GM19467 (cell line): ENCODE data around the gene TADA1.
"Not testable (repeated sequence)": the region's sequence is repeated elsewhere in the genome, so short reads cannot be mapped to it uniquely, and the experiment has no call there.

Experiments used
- ATAC-seq: cut with Tn5 transposase; IDR thresholded peaks from one replicate; pipeline ENCODE4 v1.9.1; 2021; ENCODE audit warnings: mild to moderate bottlenecking, moderate library complexity; ENCODE audit not compliant: unreplicated experiment

The TADA1 gene

DNA sequence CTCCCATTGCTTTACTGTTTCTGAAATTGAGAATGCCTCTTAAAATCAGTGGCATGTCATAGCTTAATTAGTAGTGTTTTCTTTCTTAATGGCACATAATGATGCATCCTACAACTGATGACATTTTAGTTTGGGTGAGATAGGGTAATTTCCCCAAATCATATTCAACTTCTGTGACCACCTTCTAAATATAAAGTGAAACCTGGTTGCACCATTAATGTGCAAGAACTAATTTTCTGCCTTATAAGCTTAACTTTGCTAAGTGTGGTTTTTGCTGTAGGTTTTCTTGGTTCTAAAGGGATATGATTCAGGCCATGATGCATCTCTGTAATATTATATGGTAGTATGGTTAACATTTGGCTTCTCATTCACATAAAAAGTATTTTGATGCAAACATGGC, 27.9 kb downstream of the TADA1 start:
- ATAC-seq, result no peak

DNA sequence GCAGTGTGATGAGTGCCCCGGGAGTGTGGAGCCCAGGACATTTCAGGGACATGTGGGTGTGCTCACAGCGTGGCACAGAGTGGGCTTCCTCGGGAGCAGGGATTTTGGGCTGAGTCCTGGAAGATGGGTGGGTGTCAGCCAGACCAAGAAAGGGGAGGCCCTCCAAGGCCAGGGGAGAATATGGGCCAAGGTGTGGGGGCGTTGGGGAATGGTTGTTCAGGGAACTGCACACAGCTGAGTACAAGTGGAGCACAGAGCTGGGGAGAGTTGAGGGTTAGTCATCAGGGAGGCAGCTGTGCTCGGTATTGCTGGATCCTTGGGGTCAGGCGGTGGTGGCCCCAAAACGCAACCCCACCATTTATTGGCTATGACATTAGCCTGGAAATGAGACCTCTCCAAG, 31.3 kb downstream of the TADA1 start:
- ATAC-seq, result no peak

- no peak for ATAC-seq
These were observed 32.1 kb downstream of the TADA1 start for GRCh38 chr1:166843769-166844596.

- ATAC-seq, result no peak
These were observed 32.7 kb downstream of the TADA1 start for GRCh38 chr1:166843322-166843721.

DNA sequence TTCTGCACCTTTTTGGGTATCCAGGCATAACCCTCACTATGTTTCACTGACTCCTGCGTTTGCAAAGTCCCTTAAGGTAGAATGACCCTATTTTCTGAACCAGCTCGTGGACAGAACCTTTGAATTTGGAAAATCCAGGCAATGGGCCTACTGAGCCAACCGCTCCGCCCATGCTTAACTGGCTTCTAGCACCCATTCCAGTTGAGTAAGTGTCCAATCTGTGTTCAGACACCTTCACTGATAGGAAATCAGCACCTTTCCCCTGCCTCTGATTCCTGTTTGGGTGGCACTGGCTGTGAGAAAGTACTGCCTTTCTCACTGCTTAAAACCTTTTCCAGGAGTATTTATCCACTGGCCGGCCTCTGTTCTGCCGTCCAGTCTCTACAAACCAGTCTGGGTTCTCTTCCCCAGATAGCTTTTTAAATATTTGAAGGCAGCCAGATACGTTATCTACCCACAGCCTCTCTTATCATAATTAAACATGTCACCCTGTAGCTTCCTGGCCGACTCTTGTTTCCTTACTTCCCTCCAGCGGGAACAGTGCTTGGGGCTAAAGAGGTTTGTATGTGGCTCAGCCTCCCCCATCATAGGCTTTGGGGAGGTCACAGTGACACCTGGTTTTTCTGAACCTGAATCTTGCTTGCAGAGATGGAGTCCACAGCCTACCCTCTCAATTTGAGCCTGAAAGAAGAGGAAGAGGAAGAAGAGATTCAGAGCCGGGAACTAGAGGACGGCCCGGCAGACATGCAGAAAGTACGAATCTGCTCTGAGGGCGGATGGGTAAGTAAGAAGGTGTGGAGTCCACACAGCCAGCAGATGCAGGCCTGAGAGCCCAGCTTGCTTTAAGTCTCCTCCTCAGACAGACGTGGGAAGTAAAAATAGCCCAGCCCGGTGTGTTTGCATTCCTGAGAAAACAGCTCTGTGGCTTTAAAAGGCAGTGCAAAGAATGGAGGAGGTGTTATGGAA, 35.5 kb downstream of the TADA1 start:
- no peak for ATAC-seq

- peak; percentile 34 for ATAC-seq
These were observed 36.3 kb downstream of the TADA1 start for GRCh38 chr1:166839600-166840308.

DNA sequence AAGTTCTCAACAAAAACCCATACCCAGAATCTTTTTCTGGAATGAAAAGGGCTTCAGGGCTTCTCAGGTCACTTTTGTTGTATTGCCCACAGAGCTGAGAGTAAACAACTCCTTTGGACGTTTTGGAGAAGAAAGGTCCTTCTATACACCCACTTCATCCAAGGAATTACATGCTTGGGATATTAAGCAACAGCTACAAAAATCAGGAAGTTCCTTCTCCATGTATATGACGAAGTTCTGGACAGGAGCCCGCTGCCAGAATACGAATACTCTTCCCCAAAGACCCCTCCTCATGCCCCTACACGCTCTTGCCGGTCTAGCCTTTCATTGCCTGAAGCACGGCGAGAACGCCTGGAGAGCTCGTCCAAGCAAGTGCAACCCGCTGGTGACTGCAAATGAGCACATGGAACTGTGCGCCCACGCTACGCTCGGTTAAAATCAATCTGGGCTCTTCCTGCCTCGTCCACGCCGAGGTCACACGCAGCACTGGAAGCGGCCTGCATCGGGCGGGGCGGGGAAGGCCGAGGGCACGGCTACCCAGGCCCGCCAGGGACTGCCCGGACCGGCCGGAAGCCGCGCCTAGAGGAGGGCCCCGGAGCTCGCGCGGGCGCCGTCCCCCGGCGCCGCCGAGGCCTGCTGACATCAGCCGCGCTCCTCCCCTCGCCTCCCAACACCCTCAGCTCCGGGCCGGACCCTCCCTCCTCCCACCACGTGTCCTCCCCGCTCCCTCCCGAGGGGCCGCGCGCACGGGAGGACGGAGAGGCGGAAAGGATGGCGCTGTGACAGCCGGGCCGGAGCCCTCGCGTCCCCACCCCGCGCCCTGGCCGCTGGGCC, 37.1 kb downstream of the TADA1 start, which contains the start of gene POGK:
Gene POGK (plus strand): TSS at position 710 of the 834 bp plus-strand sequence. CDS start 1,482 bp downstream, outside the sequence.
- ATAC-seq, result peak; percentile 98

GRCh38 chr1:166836733-166837132, 39.3 kb downstream of the TADA1 start:
- ATAC-seq, result no peak

DNA sequence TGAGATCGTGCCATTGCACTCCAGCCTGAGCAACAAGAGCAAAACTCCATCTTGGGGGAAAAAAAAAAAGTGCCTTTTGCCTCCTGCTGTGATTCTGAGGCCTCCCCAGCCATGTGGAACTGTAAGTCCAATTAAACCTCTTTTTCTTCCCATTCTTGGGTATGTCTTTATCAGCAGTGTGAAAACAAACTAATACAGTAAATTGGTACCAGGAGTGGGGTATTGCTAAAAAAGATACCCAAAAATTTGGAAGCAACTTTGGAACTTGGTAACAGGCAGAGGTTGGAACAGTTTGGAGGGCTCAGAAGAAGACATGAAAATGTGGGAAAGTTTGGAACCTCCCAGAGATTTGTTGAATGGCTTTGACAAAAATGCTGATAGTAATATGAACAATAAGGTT, 46.3 kb downstream of the TADA1 start:
- not testable (repeated sequence) for ATAC-seq

DNA sequence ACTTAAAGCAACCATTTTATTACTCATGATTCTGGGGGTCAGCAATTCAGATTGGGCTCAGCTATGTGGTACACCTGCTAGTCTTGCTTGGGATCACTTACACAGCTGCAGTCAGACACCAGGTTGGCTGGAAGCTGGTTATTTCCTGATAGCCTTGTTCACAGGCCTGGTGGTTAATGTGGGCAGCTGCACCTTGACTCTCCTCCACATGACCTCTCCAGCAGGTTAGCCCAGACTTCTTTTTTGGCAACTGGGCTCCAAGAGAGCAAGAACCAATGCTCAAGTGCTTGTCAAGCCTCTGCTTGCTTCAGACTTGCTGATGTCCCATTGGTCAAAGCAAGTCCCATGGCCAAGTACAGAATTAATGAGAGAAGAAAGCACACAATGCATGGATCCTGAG, 48.6 kb downstream of the TADA1 start:
- no peak for ATAC-seq

DNA sequence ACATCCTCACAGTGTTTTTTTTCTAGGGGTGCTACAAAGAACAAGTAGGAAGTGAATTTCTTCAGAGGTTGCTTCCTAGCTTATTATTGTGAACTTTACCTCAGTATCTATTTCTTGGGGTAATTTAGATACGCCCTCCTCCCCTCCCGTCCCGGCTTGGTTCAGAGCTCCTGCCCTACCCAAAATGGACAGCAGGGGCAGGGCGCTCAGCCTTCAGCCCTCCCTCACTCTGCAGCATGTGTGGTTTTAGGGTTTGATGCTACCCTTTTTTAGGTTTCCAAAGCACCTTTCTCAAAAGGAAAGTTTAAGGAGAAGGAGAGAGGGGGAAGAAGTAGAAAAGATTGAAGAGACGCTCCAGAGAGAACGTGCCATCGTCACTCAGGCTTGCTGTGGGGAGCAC, 53.7 kb downstream of the TADA1 start:
- no peak for ATAC-seq

DNA sequence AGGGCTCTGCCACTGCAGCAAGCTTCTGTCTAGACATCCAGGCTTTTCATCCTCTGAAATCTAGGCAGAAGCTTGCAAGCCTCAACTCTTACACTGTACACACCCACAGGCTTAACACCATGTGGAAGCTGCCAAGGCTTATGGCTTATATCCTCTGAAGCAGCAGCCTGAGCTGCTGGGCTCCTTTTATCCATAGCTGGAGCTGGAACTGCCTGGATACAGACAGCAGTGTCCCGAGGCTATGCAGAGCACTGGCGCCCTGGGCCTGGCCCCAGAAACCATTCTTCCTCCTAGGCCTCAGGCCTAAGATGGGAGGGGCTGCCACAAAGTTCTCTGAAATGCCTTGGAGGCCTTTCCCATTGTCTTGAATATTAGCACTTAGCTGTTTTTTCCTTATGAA, 56.1 kb downstream of the TADA1 start:
- ATAC-seq, result no peak

DNA sequence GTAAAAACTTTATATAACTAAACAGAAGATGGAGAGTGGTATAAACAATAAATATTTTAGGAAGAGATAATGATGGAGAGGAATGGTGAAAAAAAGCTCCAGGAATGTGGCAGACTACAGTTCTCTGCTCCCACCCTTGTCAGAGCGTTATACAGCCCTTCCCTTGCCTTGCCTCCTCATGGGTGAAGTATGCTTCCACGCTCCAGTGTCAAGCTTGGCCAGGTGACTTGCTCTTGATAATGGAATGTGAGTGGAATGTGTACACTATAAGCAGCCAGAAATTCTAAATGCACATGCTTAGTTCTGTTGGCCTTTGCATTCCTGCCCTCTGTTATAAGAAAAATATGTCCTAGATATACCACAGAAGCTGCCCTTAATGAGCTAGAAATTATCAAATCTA, 61.5 kb downstream of the TADA1 start:
- ATAC-seq, result no peak

DNA sequence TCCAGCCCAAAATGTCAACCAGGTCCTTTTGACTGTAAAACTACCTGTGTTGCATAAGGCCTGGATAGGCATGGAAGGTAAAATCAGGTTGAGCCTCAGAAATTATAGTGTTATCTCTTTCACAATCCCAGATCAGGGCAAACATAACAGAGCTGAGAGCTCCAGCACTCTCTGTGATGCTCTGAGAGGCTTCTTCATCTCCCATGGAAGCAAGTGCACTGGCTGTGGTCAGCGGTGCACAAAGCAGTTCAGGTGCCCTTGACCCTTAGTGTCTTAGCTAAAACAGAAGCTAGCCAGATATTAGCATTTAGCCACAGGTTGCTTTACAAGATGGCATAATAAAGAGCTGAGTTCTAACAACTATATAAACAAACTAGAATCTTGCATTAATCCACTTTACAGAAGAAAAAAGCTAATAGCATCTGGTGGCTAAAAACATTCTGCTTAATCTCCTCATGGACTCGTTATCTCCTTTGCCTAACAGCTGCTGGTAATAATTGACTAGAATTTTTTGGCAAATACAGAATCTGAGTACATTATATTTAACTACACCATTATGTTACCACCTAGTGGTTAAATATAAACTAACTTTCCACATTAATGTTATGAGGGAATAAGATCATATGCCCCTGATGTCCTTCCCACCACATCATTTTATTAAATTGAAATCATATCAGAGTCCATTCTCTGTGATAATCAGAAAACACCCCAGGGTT, 62.4 kb downstream of the TADA1 start:
- no peak for ATAC-seq

DNA sequence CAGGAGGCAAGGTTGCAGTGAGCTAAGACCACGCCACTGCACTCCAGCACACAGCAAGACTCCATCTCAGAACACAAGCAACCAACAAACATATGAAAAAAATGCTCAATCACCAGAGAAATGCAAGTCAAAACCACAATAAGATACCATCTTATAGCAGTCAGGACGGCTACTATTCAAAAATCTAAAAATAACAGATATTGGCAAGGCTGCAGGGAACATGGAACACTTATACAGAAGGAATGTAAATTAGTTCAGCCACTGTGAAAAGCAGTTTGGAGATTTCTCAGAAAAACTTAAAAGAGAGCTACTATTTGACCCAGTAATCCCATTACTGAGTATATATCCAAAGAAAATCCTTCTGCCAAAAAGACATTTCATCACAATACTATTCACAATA, 64.4 kb downstream of the TADA1 start:
- no peak for ATAC-seq

DNA sequence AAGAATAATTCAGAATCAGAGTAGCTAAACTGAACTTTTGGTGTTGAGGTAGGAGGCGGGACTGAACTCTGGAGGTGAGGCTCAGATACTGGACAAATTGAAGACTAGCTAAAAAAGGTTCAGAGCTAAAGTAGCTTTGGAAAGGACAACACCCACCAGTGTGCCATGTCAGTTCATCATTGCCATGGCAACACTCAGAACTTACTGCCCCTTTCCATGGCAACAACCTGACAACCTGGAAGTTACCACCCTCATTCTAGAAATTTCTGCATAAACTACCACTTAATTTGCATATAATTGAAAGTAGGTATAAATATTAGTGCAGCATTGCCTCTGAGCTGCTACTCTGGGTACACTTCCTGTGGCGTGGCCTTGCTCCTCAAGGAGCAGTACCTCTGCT, 67.1 kb downstream of the TADA1 start:
- no peak for ATAC-seq
